Muscle of leg (tissue), 11 donors: Measurements from ENCODE around the gene C8G. TPM values are rescaled to one million over a fixed set of nuclear protein-coding genes. Genes with fewer than 3 reads are reported as not detected.

Source experiments
- DNase-seq: peaks from one replicate; pipeline ENCODE4 v3.0.0; 2013
- H3K27ac ChIP-seq: one replicate; pipeline ENCODE4 v1.5.1; 2013; ENCODE audit warnings: mild to moderate bottlenecking, low read length, control low read depth
- H3K27me3 ChIP-seq: one replicate; pipeline ENCODE4 v1.6.1; 2013; ENCODE audit warnings: low read length; ENCODE audit not compliant: control insufficient read depth, insufficient read depth
- H3K36me3 ChIP-seq: one replicate; pipeline ENCODE4 v1.6.1; 2013; ENCODE audit warnings: low read length; ENCODE audit not compliant: control insufficient read depth, insufficient read depth
- H3K4me1 ChIP-seq: one replicate; pipeline ENCODE4 v1.6.1; 2013; ENCODE audit warnings: low read length; ENCODE audit not compliant: control insufficient read depth, insufficient read depth
- H3K4me3 ChIP-seq: one replicate; pipeline ENCODE4 v1.5.1; 2013; ENCODE audit warnings: low read length, control low read depth
- H3K9me3 ChIP-seq: replicated peaks from 2 replicates; pipeline ENCODE4 v1.6.1; 2013; ENCODE audit warnings: low read depth, low read length; ENCODE audit not compliant: control insufficient read depth
- WGBS: methylation state at CpG from one replicate; pipeline ENCODE4 v1.1.5; 2013; ENCODE audit warnings: missing lambda C conversion rate; ENCODE audit not compliant: insufficient coverage; 5-methylcytosine and 5-hydroxymethylcytosine counted together
- polyA plus RNA-seq, 8 donors: library from polyadenylated mRNA; unstranded; fragments of 120-200 nt; gene quantifications; one replicate each; pipeline versions ENCODE4 v1.2.1 to v1.2.3, GENCODE V29; 2013; ENCODE audit warnings: inconsistent platforms in 1 of 8, low replicate concordance in 1 of 8; ENCODE audit not compliant: insufficient read length in 8 of 8, insufficient read depth in 1 of 8
- total RNA-seq: library from RNA; stranded (reverse); fragments of 120-200 nt; gene quantifications from one replicate; pipeline ENCODE4 v1.2.4, GENCODE V29; 2013

C8G gene
- total and polyA plus RNA-seq, 9 donors, result 0.17 to 2.3 (median 0.72) TPM; not detected in 1

- Histone ChIP-seq H3K4me3 (no peak overlapping the region), H3K27ac (no peak overlapping the region), H3K36me3 (peaks cover 66% of the 10 kb centered on the region), H3K9me3 (no peaks in the 10 kb centered on the region), H3K4me1 (peaks cover 7% of the 10 kb centered on the region), H3K27me3 (no peaks in the 10 kb centered on the region)
- no peak for DNase-seq
- whole genome bisulfite sequencing, result 100% methylated on average over 1 of the region's 4 CpGs
Measured at GRCh38 chr9:136906266-136906665, 38.8 kb upstream of the C8G start.

- Histone ChIP-seq H3K36me3 (peaks cover 56% of the 10 kb centered on the region), H3K27me3 (no peaks in the 10 kb centered on the region), H3K4me3 (no peak overlapping the region), H3K9me3 (no peaks in the 10 kb centered on the region), H3K27ac (no peak overlapping the region), H3K4me1 (peaks cover 4% of the 10 kb centered on the region)
- no peak for DNase-seq
- 94% methylated on average over 25 of the region's 29 CpGs for WGBS
Measured at GRCh38 chr9:136907011-136907914, 37.8 kb upstream of the C8G start.

- Histone ChIP-seq H3K9me3 (no peaks in the 10 kb centered on the region), H3K4me3 (no peak overlapping the region), H3K27me3 (no peaks in the 10 kb centered on the region), H3K36me3 (peaks cover 61% of the 10 kb centered on the region), H3K4me1 (no peaks in the 10 kb centered on the region), H3K27ac (no peak overlapping the region)
- DNase-seq, result no peak
- 93% methylated on average over 9 of the region's 12 CpGs for WGBS
Measured at GRCh38 chr9:136910197-136910900, 34.7 kb upstream of the C8G start.

- peaks cover 66% of the 10 kb centered on the region for H3K36me3 ChIP-seq
- H3K4me1 ChIP-seq, result no peaks in the 10 kb centered on the region
- 88% methylated on average over 12 of the region's 12 CpGs for WGBS
- H3K27ac ChIP-seq, result no peak overlapping the region
- H3K27me3 ChIP-seq, result no peaks in the 10 kb centered on the region
- no peaks in the 10 kb centered on the region for H3K9me3 ChIP-seq
- no peak overlapping the region for H3K4me3 ChIP-seq
- DNase-seq, result no peak
Measured at GRCh38 chr9:136910901-136911245, 34.2 kb upstream of the C8G start.

- Histone ChIP-seq H3K4me3 (no peak overlapping the region), H3K9me3 (no peaks in the 10 kb centered on the region), H3K36me3 (peaks cover 61% of the 10 kb centered on the region), H3K4me1 (no peaks in the 10 kb centered on the region), H3K27ac (no peak overlapping the region), H3K27me3 (no peaks in the 10 kb centered on the region)
- no peak for DNase-seq
- 88% methylated on average over 9 of the region's 17 CpGs for WGBS
Measured at GRCh38 chr9:136913701-136914438, 31.2 kb upstream of the C8G start.

- peaks cover 54% of the 10 kb centered on the region for H3K36me3 ChIP-seq
- no peak overlapping the region for H3K4me3 ChIP-seq
- no peak overlapping the region for H3K27ac ChIP-seq
- WGBS, result 84% methylated on average over 20 of the region's 21 CpGs
- no peaks in the 10 kb centered on the region for H3K4me1 ChIP-seq
- H3K27me3 ChIP-seq, result no peaks in the 10 kb centered on the region
- H3K9me3 ChIP-seq, result no peaks in the 10 kb centered on the region
- no peak for DNase-seq
Measured at GRCh38 chr9:136915632-136916329, 29.3 kb upstream of the C8G start.

GRCh38 chr9:136916330-136917184, 28.5 kb upstream of the C8G start:
- H3K27ac ChIP-seq, result no peak overlapping the region
- no peaks in the 10 kb centered on the region for H3K4me1 ChIP-seq
- no peak overlapping the region for H3K4me3 ChIP-seq
- WGBS, result 88% methylated on average over 32 of the region's 32 CpGs
- no peaks in the 10 kb centered on the region for H3K9me3 ChIP-seq
- peaks cover 57% of the 10 kb centered on the region for H3K36me3 ChIP-seq
- no peaks in the 10 kb centered on the region for H3K27me3 ChIP-seq
- DNase-seq, result no peak

- 89% methylated on average over 11 of the region's 11 CpGs for WGBS
- H3K27me3 ChIP-seq, result no peaks in the 10 kb centered on the region
- no peaks in the 10 kb centered on the region for H3K4me1 ChIP-seq
- no peak overlapping the region for H3K27ac ChIP-seq
- H3K4me3 ChIP-seq, result no peak overlapping the region
- no peak for DNase-seq
- H3K9me3 ChIP-seq, result no peaks in the 10 kb centered on the region
- H3K36me3 ChIP-seq, result peaks cover 66% of the 10 kb centered on the region
Measured at GRCh38 chr9:136917902-136918301, 27.1 kb upstream of the C8G start.

GRCh38 chr9:136920069-136920468, 25.0 kb upstream of the C8G start:
- Histone ChIP-seq H3K27ac (no peak overlapping the region), H3K4me1 (no peaks in the 10 kb centered on the region), H3K36me3 (peaks cover 63% of the 10 kb centered on the region), H3K27me3 (no peaks in the 10 kb centered on the region), H3K9me3 (no peaks in the 10 kb centered on the region), H3K4me3 (no peak overlapping the region)
- 97% methylated on average over 15 of the region's 15 CpGs for WGBS
- no peak for DNase-seq
